Caki2 (cell line): Measurements from ENCODE around the gene RHAG. TPM values are rescaled to one million over a fixed set of nuclear protein-coding genes. Genes with fewer than 3 reads are reported as not detected.
"Not testable (repeated sequence)": the region's sequence is repeated elsewhere in the genome, so short reads cannot be mapped to it uniquely, and the experiment has no call there.

Experiments used
- DNase-seq: peaks from one replicate; pipeline ENCODE4 v3.0.0-alpha.2; 2015; ENCODE audit warnings: low read depth
- in situ Hi-C: cut with HindIII; loops from 2 replicates; pipeline ENCODE4 v1.10.0; 2016; ENCODE audit warnings: low sequenced_read_pairs, low pct_unique_long_range_greater_than_20kb, mixed read lengths
- total RNA-seq: library from RNA; depleted of rRNA; stranded (reverse); fragments of >200 nt; shearing (Covaris generic); gene quantifications from 2 replicates; pipeline ENCODE4 v1.2.3, GENCODE V29; 2014; ENCODE audit warnings: low replicate concordance; rRNA removed

Gene RHAG
- total RNA-seq: not detected in 2 replicates

GRCh38 chr6:49636713-49637349 is at the start of gene RHAG:
Gene RHAG (minus strand): TSS chr6:49636839. CDS start chr6:49636812, 27 bp downstream.
- in situ Hi-C loops: no loop called here
- DNase-seq: no peak

GRCh38 chr6:49676671-49677281 is 40.1 kb upstream of the RHAG start:
- in situ Hi-C loops: no loop called here
- no peak for DNase-seq

- no peak for DNase-seq
- in situ Hi-C loops: no loop called here
Measured at GRCh38 chr6:49675816-49676215, 39.2 kb upstream of the RHAG start.

- no peak for DNase-seq
- in situ Hi-C loops: no loop called here
Measured at GRCh38 chr6:49668083-49668511, 31.5 kb upstream of the RHAG start.

GRCh38 chr6:49666930-49667757 is 30.5 kb upstream of the RHAG start:
- no peak for DNase-seq
- in situ Hi-C loops: no loop called here

GRCh38 chr6:49666480-49666879 is 29.8 kb upstream of the RHAG start:
- in situ Hi-C loops: no loop called here
- no peak for DNase-seq

GRCh38 chr6:49664817-49665216 is 28.2 kb upstream of the RHAG start:
- in situ Hi-C loops: no loop called here

GRCh38 chr6:49664054-49664453 is 27.4 kb upstream of the RHAG start:
- DNase-seq, in situ Hi-C loops: not testable (repeated sequence)

More at GRCh38 chr6:49664817-49665216, 28.2 kb upstream of the RHAG start:
- DNase-seq: no peak

- in situ Hi-C loops: no loop called here
- no peak for DNase-seq
Measured at GRCh38 chr6:49662892-49663261, 26.2 kb upstream of the RHAG start.

GRCh38 chr6:49662231-49662891 is 25.7 kb upstream of the RHAG start:
- DNase-seq: no peak
- in situ Hi-C loops: no loop called here

- no peak for DNase-seq
- in situ Hi-C loops: no loop called here
Measured at GRCh38 chr6:49653942-49654341, 17.3 kb upstream of the RHAG start.

GRCh38 chr6:49653438-49653837 is 16.8 kb upstream of the RHAG start:
- DNase-seq: no peak
- in situ Hi-C loops: no loop called here

GRCh38 chr6:49651239-49651638 is 14.6 kb upstream of the RHAG start:
- DNase-seq: no peak
- in situ Hi-C loops: no loop called here

- DNase-seq: no peak
- in situ Hi-C loops: no loop called here
Measured at GRCh38 chr6:49649988-49650387, 13.3 kb upstream of the RHAG start.

- in situ Hi-C loops: no loop called here
Measured at GRCh38 chr6:49648036-49648435, 11.4 kb upstream of the RHAG start.

GRCh38 chr6:49647476-49647875 is 10.8 kb upstream of the RHAG start:
- in situ Hi-C loops: no loop called here
- DNase-seq: no peak

More at GRCh38 chr6:49648036-49648435, 11.4 kb upstream of the RHAG start:
- no peak for DNase-seq

- DNase-seq: no peak
- in situ Hi-C loops: no loop called here
Measured at GRCh38 chr6:49646942-49647341, 10.3 kb upstream of the RHAG start.

- DNase-seq: no peak
- in situ Hi-C loops: no loop called here
Measured at GRCh38 chr6:49646130-49646824, 9.6 kb upstream of the RHAG start.
